HepG2 (cell line): ENCODE results near the gene CREB1. TPM values are rescaled to one million over a fixed set of nuclear protein-coding genes. Genes with fewer than 3 reads are reported as not detected.

Experiments used
- ATAC-seq: fragments of 200-7000 bp; cut with Tn5 transposase; 3 replicates; pipeline ENCODE4 v1.9.1; 2020; ENCODE audit warnings: mild to moderate bottlenecking, moderate library complexity
- BruUV-seq: library from RNA; stranded (reverse); fragments of 400-500 nt; replicated peaks from 2 replicates; lab custom pipeline; 2021; lab: Mats Ljungman, UMichigan
- CTCF ChIA-PET: fragments of 300-600 bp; formaldehyde crosslinking; extraction: SDS; loops from one replicate; lab custom pipeline; 2021; ENCODE audit warnings: low total read pairs, inconsistent platforms, low intra/inter-chr PET ratio; lab: Yijun Ruan, JAX
- POLR2A ChIA-PET: fragments of 350-600 bp; sonication (Branson Sonifier 250); formaldehyde crosslinking; loops from one replicate; lab custom pipeline; 2020; ENCODE audit warnings: antibody characterized with exemption, inconsistent platforms; lab: Yijun Ruan, JAX
- DNase-seq: peaks from one replicate; pipeline ENCODE4 v3.0.0-alpha.2; 2015; ENCODE audit warnings: low spot score
- FAIRE-seq: peaks from 3 replicates; lab custom pipeline; 2011; peaks lifted over from hg19 to GRCh38; lab: Jason Lieb, UNC
- H2AFZ ChIP-seq: one replicate; pipeline ENCODE4 v1.6.1; 2011; ENCODE audit warnings: low read length, inconsistent platforms
- H3K27ac ChIP-seq: fragments of 300-600 bp; 3 replicates; pipeline ENCODE4 v1.8.0; 2011; ENCODE audit warnings: mixed run types, mild to moderate bottlenecking, mixed read lengths, low read length, inconsistent platforms; ENCODE audit not compliant: insufficient read depth; ENCODE audit errors: extremely low read length
- H3K27me3 ChIP-seq, 2 experiments: fragments of 200-600 bp in 1 of 2; 2 replicates in 1 of 2; 3 replicates in 1 of 2; pipeline versions ENCODE4 v1.6.0 to v1.8.0; 2011; ENCODE audit warnings: low read length in 2 of 2, mild to moderate bottlenecking in 2 of 2, moderate library complexity in 2 of 2, inconsistent platforms in 1 of 2; ENCODE audit not compliant: insufficient read depth in 2 of 2, control insufficient read depth in 1 of 2
- H3K36me3 ChIP-seq, 2 experiments: fragments of 200-600 bp in 1 of 2; replicated peaks in 1 of 2; 2 replicates in 1 of 2; 3 replicates in 1 of 2; pipeline versions ENCODE4 v1.5.1 to v1.8.0; 2011; ENCODE audit warnings: low read length in 2 of 2, inconsistent platforms in 1 of 2; ENCODE audit not compliant: insufficient read depth in 2 of 2, control insufficient read depth in 1 of 2
- H3K4me1 ChIP-seq: 2 replicates; pipeline ENCODE4 v1.5.1; 2012; ENCODE audit warnings: low read length, inconsistent platforms; ENCODE audit not compliant: insufficient read depth
- H3K4me2 ChIP-seq: 2 replicates; pipeline ENCODE4 v1.6.0; 2011; ENCODE audit warnings: low read depth, low read length, inconsistent platforms
- H3K4me3 ChIP-seq, 3 experiments: fragments of 200-600 bp in 1 of 3; sonication (generic), shearing (Covaris generic) in 1 of 3; replicated peaks in 1 of 3; 2 replicates each; pipeline ENCODE4 v1.5.1; 2011 to 2016; ENCODE audit warnings: low read length in 3 of 3, inconsistent platforms in 2 of 3, low read depth in 2 of 3, mild to moderate bottlenecking in 2 of 3, control low read depth in 1 of 3, mixed read lengths in 1 of 3; ENCODE audit not compliant: insufficient read depth in 1 of 3
- H3K79me2 ChIP-seq: one replicate; pipeline ENCODE4 v1.6.1; 2011; ENCODE audit warnings: low read length, inconsistent platforms; ENCODE audit not compliant: insufficient read depth
- H3K9ac ChIP-seq: 2 replicates; pipeline ENCODE4 v1.6.0; 2011; ENCODE audit warnings: mild to moderate bottlenecking, low read depth, low read length, inconsistent platforms; ENCODE audit not compliant: insufficient read depth
- H3K9me3 ChIP-seq: 2 replicates; pipeline ENCODE4 v1.5.1; 2012; ENCODE audit warnings: mild to moderate bottlenecking, low read length
- H4K20me1 ChIP-seq: 2 replicates; pipeline ENCODE4 v1.6.0; 2011; ENCODE audit warnings: inconsistent platforms, mild to moderate bottlenecking, low read length, moderate library complexity; ENCODE audit not compliant: insufficient read depth
- ARID4A ChIP-seq: sonication (generic); formaldehyde crosslinking; IDR thresholded peaks from 2 replicates; pipeline ENCODE4 v1.5.0; 2020; ENCODE audit warnings: mild to moderate bottlenecking, missing genetic modification reagents, borderline replicate concordance
- CENPBD1 ChIP-seq: sonication (generic); formaldehyde crosslinking; IDR thresholded peaks from 2 replicates; pipeline ENCODE4 v1.8.0; 2022; ENCODE audit warnings: missing genetic modification reagents, low read depth, mild to moderate bottlenecking, borderline replicate concordance
- EED ChIP-seq: sonication (generic); formaldehyde crosslinking; IDR thresholded peaks from 2 replicates; pipeline ENCODE4 v1.5.0; 2020; ENCODE audit warnings: mild to moderate bottlenecking, missing genetic modification reagents
- GLI4 ChIP-seq: sonication (generic); formaldehyde crosslinking; IDR thresholded peaks from 2 replicates; pipeline ENCODE4 v1.5.1; 2020; ENCODE audit warnings: missing genetic modification reagents, mild to moderate bottlenecking, moderate library complexity, borderline replicate concordance
- GPBP1L1 ChIP-seq: sonication (generic); formaldehyde crosslinking; IDR thresholded peaks from 2 replicates; pipeline ENCODE4 v1.5.0; 2020; ENCODE audit warnings: mild to moderate bottlenecking, missing genetic modification reagents
- KDM3A ChIP-seq: IDR thresholded peaks from 2 replicates; pipeline ENCODE4 v1.6.1; 2018; ENCODE audit warnings: low read depth, missing compliant biosample characterization
- MBD4 ChIP-seq: IDR thresholded peaks from 2 replicates; pipeline ENCODE4 v1.6.1; 2012; ENCODE audit warnings: low read length, inconsistent platforms, borderline replicate concordance
- MED1 ChIP-seq: sonication (generic); formaldehyde crosslinking; IDR thresholded peaks from 2 replicates; pipeline ENCODE4 v1.4.0; 2020; ENCODE audit warnings: missing genetic modification reagents
- RBFOX2 ChIP-seq: fragments of 200-400 bp; formaldehyde crosslinking; IDR thresholded peaks from 2 replicates; pipeline ENCODE4 v1.6.1; 2017; ENCODE audit warnings: low read depth, mild to moderate bottlenecking, low read length
- TFDP1 ChIP-seq: IDR thresholded peaks from 2 replicates; pipeline ENCODE4 v1.6.1; 2016; ENCODE audit warnings: missing compliant biosample characterization, missing genetic modification reagents, borderline replicate concordance
- ZFP90 ChIP-seq: sonication (generic); formaldehyde crosslinking; IDR thresholded peaks from 2 replicates; pipeline ENCODE4 v1.8.0; 2022; ENCODE audit warnings: missing genetic modification reagents, mild to moderate bottlenecking, inconsistent platforms, borderline replicate concordance
- ZNF30 ChIP-seq: sonication (generic); formaldehyde crosslinking; IDR thresholded peaks from 2 replicates; pipeline ENCODE4 v1.5.0; 2020; ENCODE audit warnings: mild to moderate bottlenecking, missing genetic modification reagents
- ZNF33A ChIP-seq: sonication (generic); formaldehyde crosslinking; IDR thresholded peaks from 2 replicates; pipeline ENCODE4 v1.5.1; 2020; ENCODE audit warnings: missing genetic modification reagents, mild to moderate bottlenecking, moderate library complexity, borderline replicate concordance
- ZNF605 ChIP-seq: sonication (generic); formaldehyde crosslinking; IDR thresholded peaks from 2 replicates; pipeline ENCODE4 v1.8.0; 2022; ENCODE audit warnings: mild to moderate bottlenecking, missing genetic modification reagents
- WGBS: methylation state at CpG from one replicate; pipeline ENCODE4 v1.1.6; 2017; ENCODE audit warnings: low lambda C conversion rate; 5-methylcytosine and 5-hydroxymethylcytosine counted together
- in situ Hi-C: cut with HindIII; loops from 2 replicates; pipeline ENCODE4 v1.10.0; 2017; ENCODE audit warnings: low pct_unique_long_range_greater_than_20kb; ENCODE audit not compliant: extremely low pct_ligation_motif_present
- intact Hi-C: fragments of 100-400 bp; cut with micrococcal nuclease; formaldehyde crosslinking; loops from one replicate; pipeline ENCODE4 v1.10.0; 2022; ENCODE audit not compliant: unreplicated experiment
- polyA plus RNA-seq, 8 experiments: library from polyadenylated mRNA; depleted of rRNA in 3 of 8; stranded (reverse) in 7 of 8; unstranded in 1 of 8; fragments of >200 nt; fragmentation: Illumina TruSeq in 4 of 8; extraction: Trizol in 4 of 8; gene quantifications; 2 replicates each; pipeline versions ENCODE4 v1.2.1 to v1.2.3, GENCODE V29; 2011 to 2016; ENCODE audit warnings: low read depth in 4 of 8, missing spikeins in 1 of 8, mixed read lengths in 1 of 8; ENCODE audit not compliant: insufficient read depth in 1 of 8
- total RNA-seq, 5 experiments: library from RNA; depleted of rRNA; stranded (reverse); fragments of >200 nt; fragmentation: Illumina TruSeq; extraction: Trizol; gene quantifications; 2 replicates each; pipeline ENCODE4 v1.2.3, GENCODE V29; 2016; ENCODE audit warnings: low read depth in 1 of 5

CREB1 gene
- total and polyA plus RNA-seq, 2 of the 13 experiments (the other 11 are each of a cell fraction or from before 2014, with no cell fraction given) = 51.8 to 51.9 TPM

- CTCF ChIA-PET = no interaction called here
- in situ Hi-C loops = loop anchor here (10.0 kb wide), 1 partner anchor 191 kb away; no protein-coding TSS in a partner anchor
Measured at GRCh38 chr2:207533461-207534008, 3.8 kb downstream of the CREB1 start.

More at GRCh38 chr2:207533461-207534008, 3.8 kb downstream of the CREB1 start:
- TF ChIP-seq TFDP1 (CRISPR knock-in tag) (no peak), GLI4 (CRISPR knock-in tag) (no peak), MBD4 (no peak), CENPBD1 (CRISPR knock-in tag) (no peak), GPBP1L1 (CRISPR knock-in tag) (no peak), ZNF30 (CRISPR knock-in tag) (no peak), EED (no peak), RBFOX2 (0 out of 2 replicates have a peak, but pooled peaks have one; percentile 12), ZNF605 (no peak), ARID4A (CRISPR knock-in tag) (no peak), KDM3A (CRISPR knock-in tag) (no peak), MED1 (CRISPR knock-in tag) (no peak), ZNF33A (CRISPR knock-in tag) (0 out of 2 replicates have a peak, but pooled peaks have one; percentile 42), ZFP90 (CRISPR knock-in tag) (no peak)
- H3K36me3 ChIP-seq = no peaks in the 10 kb centered on the region; a peak in 1 of 5 replicates
- peak overlapping the region; percentile 12 for H3K27ac ChIP-seq
- no peaks in the 10 kb centered on the region for H3K9me3 ChIP-seq
- H3K4me1 ChIP-seq = peaks cover 40% of the 10 kb centered on the region
- H3K4me3 ChIP-seq = no peak overlapping the region
- H2AFZ ChIP-seq = no peak overlapping the region
- WGBS = 77% methylated on average over 2 of the region's 2 CpGs
- ATAC-seq = no peak
- no peak for DNase-seq
- BruUV-seq = no TSS peak
- POLR2A ChIA-PET = interaction anchor here (1.0 to 4.2 kb wide), 3 partner anchors 15 to 92 kb away, joined by 3 to 24 read pairs (median 4); partner anchors contain the start of gene METTL21A
- peak overlapping the region; percentile 12 for H3K4me2 ChIP-seq
- H3K9ac ChIP-seq = no peak overlapping the region
- H3K27me3 ChIP-seq = no peaks in the 10 kb centered on the region; a peak in 1 of 5 replicates
- FAIRE-seq = no peak
- peaks cover 20% of the 10 kb centered on the region; the same call in 1 of the 2 replicates for H4K20me1 ChIP-seq
- intact Hi-C loops = loop anchor here (2.0 to 5.0 kb wide), 2 partner anchors 39 to 201 kb away; no protein-coding TSS in a partner anchor
- peaks cover 80% of the 10 kb centered on the region for H3K79me2 ChIP-seq
